KBM-7 (cell line): ENCODE data around the gene FILIP1L.

Experiments used
- DNase-seq: peaks from one replicate; pipeline ENCODE4 v3.0.0-alpha.2; 2015
- in situ Hi-C: fragments of 300-500 bp; cut with MboI; formaldehyde crosslinking; loops from 2 replicates; pipeline ENCODE4 v1.14.3; 2020; ENCODE audit warnings: low sequenced_read_pairs, low pct_unique_long_range_greater_than_20kb, mixed read lengths

FILIP1L gene

DNA sequence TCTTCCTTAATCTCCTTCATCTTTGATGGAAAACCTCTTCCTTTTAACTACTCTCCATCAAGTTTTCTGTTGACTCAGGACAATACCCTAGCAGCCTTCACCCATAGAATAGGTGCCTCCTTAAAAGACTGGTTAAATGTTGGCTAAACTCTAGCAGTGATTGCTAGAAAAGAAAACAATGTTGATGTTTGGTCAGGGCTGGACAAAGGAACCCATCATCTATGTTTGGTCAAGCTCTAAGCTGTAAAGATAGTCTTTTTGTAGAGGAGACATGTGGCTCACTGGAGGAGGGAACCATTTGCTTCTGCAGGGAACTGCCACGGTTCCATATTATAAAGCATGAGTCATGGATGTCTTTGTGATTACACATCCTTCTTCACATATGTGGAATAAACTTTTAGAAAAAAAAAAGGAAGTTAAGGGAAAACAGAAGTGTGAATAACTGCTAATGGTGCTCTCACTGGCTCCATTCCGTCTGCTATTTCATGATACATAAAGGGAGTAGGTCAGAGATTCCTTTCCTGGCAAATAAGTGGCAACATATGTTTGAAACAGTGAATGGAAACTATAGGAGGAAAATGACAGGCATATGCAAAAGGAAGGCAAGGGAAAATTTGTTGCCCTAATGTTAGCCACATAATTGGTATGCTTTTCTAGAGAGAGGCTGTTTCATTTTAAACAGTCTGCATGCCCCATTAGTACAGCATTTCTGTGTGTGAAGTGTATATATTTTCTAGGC, 218.4 kb downstream of the FILIP1L start:
- in situ Hi-C loops, result no loop called here
- DNase-seq, result peak; percentile 84

DNA sequence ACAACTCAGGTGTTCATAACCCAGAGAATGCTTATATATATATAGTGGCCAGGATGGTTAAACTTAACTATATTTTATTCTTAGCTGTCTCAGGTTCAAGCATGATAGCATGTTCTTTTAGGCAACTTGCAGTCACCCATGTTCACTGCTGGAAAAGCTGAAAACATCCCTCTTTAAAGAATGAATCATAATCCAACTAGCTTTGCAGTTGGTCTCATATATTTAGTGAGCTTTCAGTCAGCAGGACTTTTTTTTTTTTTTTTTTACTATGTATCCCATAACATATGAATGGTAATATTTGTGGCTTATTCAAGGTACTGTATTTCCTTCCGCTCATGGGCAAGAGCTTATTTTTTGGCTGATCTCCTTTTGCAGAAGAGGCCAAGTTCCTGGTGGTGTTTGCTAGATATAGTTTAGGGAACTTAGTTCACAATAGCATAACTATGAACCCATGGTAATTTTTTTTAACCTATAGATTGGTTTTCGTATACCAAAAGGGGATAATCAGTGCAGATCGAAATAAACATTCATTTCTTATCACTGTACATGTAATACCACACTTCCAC, 219.1 kb downstream of the FILIP1L start:
- DNase-seq, result peak; percentile 69
- in situ Hi-C loops, result no loop called here

GRCh38 chr3:99892332-99892731, 222.0 kb downstream of the FILIP1L start:
- in situ Hi-C loops, result no loop called here
- no peak for DNase-seq

GRCh38 chr3:99891610-99892285, 222.6 kb downstream of the FILIP1L start:
- no peak for DNase-seq
- in situ Hi-C loops, result no loop called here

DNA sequence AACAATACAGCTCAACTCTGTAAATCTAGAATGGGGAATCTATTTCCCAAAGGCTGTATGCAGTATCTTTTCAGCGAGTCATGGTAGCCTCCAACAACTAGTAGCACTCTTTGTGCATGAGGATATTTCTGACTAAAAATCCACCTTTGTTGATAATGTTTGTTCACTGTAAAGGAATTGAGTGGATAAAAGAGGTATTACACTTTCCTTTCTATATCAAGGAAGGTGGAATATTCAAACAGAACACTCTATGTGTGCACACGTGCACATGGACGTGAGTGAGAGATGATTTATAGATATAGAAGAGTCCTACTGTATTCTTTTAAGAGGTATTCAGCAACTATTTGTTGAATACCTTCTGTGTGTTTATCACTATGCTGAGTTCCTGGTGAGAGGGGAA, 228.4 kb downstream of the FILIP1L start:
- in situ Hi-C loops, result no loop called here
- DNase-seq, result no peak

DNA sequence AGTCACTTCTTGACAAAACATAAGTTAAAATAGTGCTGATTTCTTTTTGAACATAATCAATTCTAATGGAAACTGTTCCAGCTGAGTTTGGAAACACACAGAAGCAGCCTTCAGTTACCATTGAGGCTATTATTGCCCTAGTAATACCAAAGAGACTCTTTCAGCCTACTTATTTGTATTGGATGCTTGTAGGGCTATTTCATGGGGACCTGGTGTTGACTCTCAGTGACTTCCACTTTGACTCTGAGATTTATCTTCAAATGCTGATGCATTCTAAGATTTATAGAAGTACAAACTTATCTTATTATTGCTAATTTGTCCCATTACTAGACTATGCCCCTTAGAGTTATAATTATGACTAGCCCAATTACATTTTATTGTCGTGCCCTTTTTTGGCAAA, 229.2 kb downstream of the FILIP1L start:
- DNase-seq, result no peak
- in situ Hi-C loops, result no loop called here

- no peak for DNase-seq
- in situ Hi-C loops, result no loop called here
Observed at GRCh38 chr3:99884484-99884883, 229.8 kb downstream of the FILIP1L start.

DNA sequence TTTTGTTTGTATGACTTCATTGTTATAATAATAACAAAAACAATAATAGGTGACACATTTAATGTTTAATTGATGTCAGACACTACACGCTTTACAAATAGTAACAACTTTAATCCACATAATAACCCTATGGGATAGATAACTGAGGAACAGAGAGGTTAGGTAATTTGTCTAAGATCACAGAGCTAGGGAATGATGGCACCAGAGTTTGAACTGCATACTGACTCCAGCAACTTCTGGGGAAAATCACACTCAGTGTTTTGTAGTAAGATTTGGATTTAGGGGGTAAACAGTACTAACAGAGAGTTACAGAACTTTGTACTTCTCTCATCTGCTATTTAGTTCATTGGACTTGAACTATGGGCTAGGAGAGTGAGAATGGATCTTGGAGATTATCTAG, 230.6 kb downstream of the FILIP1L start:
- in situ Hi-C loops, result no loop called here
- DNase-seq, result no peak

GRCh38 chr3:99883138-99883461, 231.2 kb downstream of the FILIP1L start:
- in situ Hi-C loops, result no loop called here
- DNase-seq, result no peak

GRCh38 chr3:99882436-99883137, 231.7 kb downstream of the FILIP1L start:
- in situ Hi-C loops, result no loop called here
- no peak for DNase-seq

GRCh38 chr3:99881121-99881524, 233.2 kb downstream of the FILIP1L start:
- in situ Hi-C loops, result no loop called here
- DNase-seq, result no peak

DNA sequence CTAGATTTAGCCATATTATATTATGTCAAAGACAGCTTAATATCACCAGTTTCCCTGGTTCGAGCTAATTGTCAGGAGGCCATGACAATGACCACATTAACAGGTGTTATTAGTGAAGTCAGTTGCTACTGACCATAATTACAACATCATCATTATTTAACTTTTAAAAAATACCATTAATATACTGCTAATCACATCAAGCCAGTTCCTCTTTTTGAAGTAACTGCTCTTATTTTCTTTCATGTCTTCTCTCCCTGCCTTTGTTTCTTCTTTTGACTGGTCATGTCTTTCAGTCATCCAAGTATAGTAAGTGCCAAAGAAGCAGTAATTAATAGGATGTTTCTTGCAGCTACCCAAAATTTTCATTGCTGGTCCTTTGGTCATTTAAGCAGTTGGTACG, 235.0 kb downstream of the FILIP1L start:
- DNase-seq, result no peak
- in situ Hi-C loops, result no loop called here

GRCh38 chr3:99878005-99878404, 236.3 kb downstream of the FILIP1L start:
- in situ Hi-C loops, result no loop called here
- no peak for DNase-seq

- no peak for DNase-seq
- in situ Hi-C loops, result no loop called here
Observed at GRCh38 chr3:99877031-99877579, 237.2 kb downstream of the FILIP1L start.

DNA sequence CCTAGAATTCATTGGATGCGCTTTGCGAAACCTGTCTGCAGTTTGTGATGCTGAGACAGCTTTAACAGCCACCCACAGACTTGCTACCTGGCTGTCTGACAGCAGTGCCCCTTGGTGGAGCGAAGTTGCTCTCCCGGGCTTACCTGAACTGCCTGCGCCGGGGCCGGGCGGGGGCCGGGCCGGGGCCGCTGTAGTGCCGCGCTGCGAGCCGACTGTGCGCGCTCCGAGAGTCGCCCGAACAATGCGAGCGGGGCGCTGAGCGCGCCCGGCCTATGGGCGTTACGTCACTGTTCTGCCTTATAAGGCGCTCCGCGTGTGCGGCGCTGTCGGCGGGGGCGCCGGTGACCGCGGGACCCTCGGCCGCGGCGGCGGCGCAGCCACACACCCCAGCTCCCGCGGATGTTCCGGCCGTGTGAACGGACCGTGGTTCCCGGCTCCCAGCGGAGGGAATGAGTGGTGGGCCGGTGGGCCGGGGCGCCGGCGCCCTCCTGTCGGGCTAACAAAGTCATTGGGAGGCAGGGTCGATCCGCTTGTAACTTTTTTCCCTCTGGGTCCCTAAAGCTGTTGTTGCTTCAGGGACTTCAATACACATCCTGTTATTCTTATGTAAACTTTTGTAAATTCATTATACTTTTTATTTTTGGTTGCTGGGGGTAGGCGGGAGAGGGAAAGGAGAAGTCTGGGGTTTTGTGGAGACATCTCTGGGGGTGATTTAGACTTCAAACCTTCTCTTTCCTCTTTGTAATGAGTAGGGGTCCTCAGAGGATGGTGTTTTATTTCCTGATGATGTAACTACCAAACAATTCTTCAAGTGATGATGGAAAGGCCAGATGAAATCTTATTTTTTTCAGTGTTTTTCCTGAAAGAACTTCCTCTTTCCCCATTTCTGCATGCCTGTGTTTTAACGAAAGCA, 238.1 kb downstream of the FILIP1L start:
- in situ Hi-C loops, result no loop called here
- DNase-seq, result peak; percentile 77

GRCh38 chr3:99875581-99875928, 238.7 kb downstream of the FILIP1L start:
- in situ Hi-C loops, result no loop called here
- peak; percentile 71 for DNase-seq

- in situ Hi-C loops, result loop anchor here (25.0 kb wide), 1 partner anchor 188 kb away; no protein-coding TSS in a partner anchor
- no peak for DNase-seq
Observed at GRCh38 chr3:99874237-99875002, 239.9 kb downstream of the FILIP1L start.
